Gastroesophageal sphincter (tissue), 4 donors: Measurements from ENCODE around the gene MARCKSL1. TPM values are rescaled to one million over a fixed set of nuclear protein-coding genes. Genes with fewer than 3 reads are reported as not detected.

Experiments used
- ATAC-seq: fragments of 150-250 bp; one replicate; pipeline ENCODE4 v1.9.1; 2016; ENCODE audit warnings: mild to moderate bottlenecking, moderate library complexity
- H3K27ac ChIP-seq, 4 donors: fragments of 200-600 bp; sonication (generic) in 3 of 4; 1 replicate in 3 of 4; 2 replicates in 1 of 4; pipeline ENCODE4 v1.5.1; 2016 to 2019
- H3K27me3 ChIP-seq: fragments of 200-600 bp; sonication (generic); one replicate; pipeline ENCODE4 v1.5.1; 2019
- H3K36me3 ChIP-seq, 2 donors: fragments of 200-600 bp; sonication (generic); one replicate each; pipeline ENCODE4 v1.5.1; 2019; ENCODE audit warnings: control low read depth in 1 of 2
- H3K4me1 ChIP-seq, 3 donors: fragments of 200-600 bp; sonication (generic); 1 replicate in 2 of 3; 2 replicates in 1 of 3; pipeline ENCODE4 v1.5.1; 2016 to 2019; ENCODE audit warnings: control low read depth in 2 of 3
- H3K4me3 ChIP-seq, 2 donors: fragments of 200-600 bp; sonication (generic); one replicate each; pipeline ENCODE4 v1.5.1; 2019; ENCODE audit warnings: mild to moderate bottlenecking in 1 of 2, moderate library complexity in 1 of 2
- H3K9me3 ChIP-seq, 3 donors: fragments of 200-600 bp; sonication (generic); one replicate each; pipeline ENCODE4 v1.5.1; 2017 to 2019; ENCODE audit warnings: control low read depth in 2 of 3
- CTCF ChIP-seq, 4 experiments: fragments of 200-600 bp in 2 of 4; fragments of 450-650 bp in 2 of 4; sonication (generic) in 1 of 4; IDR thresholded peaks; one replicate each; pipeline ENCODE4 v1.5.1; 2017 to 2019; ENCODE audit warnings: antibody characterized with exemption in 4 of 4, mild to moderate bottlenecking in 2 of 4, moderate library complexity in 2 of 4
- EP300 ChIP-seq: sonication (generic); formaldehyde crosslinking; IDR thresholded peaks from one replicate; pipeline ENCODE4 v1.6.1; 2017; ENCODE audit warnings: antibody characterized with exemption, mild to moderate bottlenecking
- POLR2A ChIP-seq, 2 donors: fragments of 450-650 bp; IDR thresholded peaks; one replicate each; pipeline ENCODE4 v1.6.1; 2017; ENCODE audit warnings: antibody characterized with exemption in 2 of 2, mild to moderate bottlenecking in 2 of 2, moderate library complexity in 1 of 2
- POLR2AphosphoS5 ChIP-seq: sonication (generic); formaldehyde crosslinking; IDR thresholded peaks from one replicate; pipeline ENCODE4 v1.6.1; 2017; ENCODE audit warnings: antibody characterized with exemption
- WGBS, 2 donors: methylation state at CpG; one replicate each; pipeline ENCODE4 v1.1.5; 2018; ENCODE audit warnings: low coverage in 1 of 2; 5-methylcytosine and 5-hydroxymethylcytosine counted together
- total RNA-seq, 4 donors: library from RNA; depleted of rRNA; stranded (reverse); fragments of >200 nt; gene quantifications; one replicate each; pipeline ENCODE4 v1.1.0, GENCODE V29; 2016

MARCKSL1 gene
- total RNA-seq, 4 donors from 2014 or later, result 4.0 to 9.0 (median 7.4) TPM

- Histone ChIP-seq H3K27ac (no peak overlapping the region), H3K36me3 (no peaks in the 10 kb centered on the region), H3K4me3 (no peak overlapping the region), H3K27me3 (no peaks in the 10 kb centered on the region), H3K4me1 (peaks cover 0 to 10% (median 0%) of the 10 kb centered on the region in 3 donors), H3K9me3 (no peaks in the 10 kb centered on the region)
- ATAC-seq, result no peak
- 97% methylated on average over 7 of the region's 10 CpGs; no CpG with 5 or more reads in 1 of the 2 donors for WGBS, 2 donors
- TF ChIP-seq CTCF (IDR thresholded peaks at IDR 0.05), result no peak
- TF ChIP-seq EP300, result no peak
- TF ChIP-seq POLR2A (IDR thresholded peaks at IDR 0.05), result no peak
- no peak for TF ChIP-seq POLR2AphosphoS5
These were observed 6.7 kb upstream of the MARCKSL1 start for GRCh38 chr1:32342704-32343103.

- no peak overlapping the region for H3K27ac ChIP-seq
- H3K4me1 ChIP-seq, result peaks cover 0 to 17% (median 2%) of the 10 kb centered on the region in 3 donors
- TF ChIP-seq POLR2A (IDR thresholded peaks at IDR 0.05), result no peak
- TF ChIP-seq POLR2AphosphoS5, result no peak
- TF ChIP-seq EP300, result no peak
- no peak for TF ChIP-seq CTCF (IDR thresholded peaks at IDR 0.05)
- H3K4me3 ChIP-seq, result no peak overlapping the region
- ATAC-seq, result no peak
- 77 to 86% methylated on average over 2 to 3 of the region's 5 CpGs for WGBS, 2 donors
- no peaks in the 10 kb centered on the region for H3K9me3 ChIP-seq
- H3K27me3 ChIP-seq, result no peaks in the 10 kb centered on the region
- H3K36me3 ChIP-seq, result no peaks in the 10 kb centered on the region
These were observed 5.9 kb upstream of the MARCKSL1 start for GRCh38 chr1:32341971-32342370.

GRCh38 chr1:32341186-32341757, 5.2 kb upstream of the MARCKSL1 start:
- Histone ChIP-seq H3K27ac (no peak overlapping the region), H3K9me3 (no peaks in the 10 kb centered on the region), H3K36me3 (no peaks in the 10 kb centered on the region), H3K4me1 (peaks cover 0 to 24% (median 9%) of the 10 kb centered on the region in 3 donors), H3K4me3 (no peak overlapping the region), H3K27me3 (no peaks in the 10 kb centered on the region)
- 78 to 95% methylated on average over 7 to 9 of the region's 11 CpGs for WGBS, 2 donors
- TF ChIP-seq POLR2AphosphoS5 (no peak), CTCF (IDR thresholded peaks at IDR 0.05) (no peak), EP300 (no peak), POLR2A (IDR thresholded peaks at IDR 0.05) (no peak)
- ATAC-seq, result no peak

- 67 to 86% methylated on average over 1 to 2 of the region's 5 CpGs for WGBS, 2 donors
These were observed 3.4 kb upstream of the MARCKSL1 start for GRCh38 chr1:32339363-32339978.

More at GRCh38 chr1:32339363-32339978, 3.4 kb upstream of the MARCKSL1 start:
- Histone ChIP-seq H3K27me3 (no peaks in the 10 kb centered on the region), H3K4me1 (peaks cover 0 to 42% (median 17%) of the 10 kb centered on the region in 3 donors), H3K27ac (no peak overlapping the region), H3K4me3 (no peak overlapping the region), H3K36me3 (no peaks in the 10 kb centered on the region), H3K9me3 (no peaks in the 10 kb centered on the region)
- TF ChIP-seq EP300 (no peak), POLR2A (IDR thresholded peaks at IDR 0.05) (no peak), CTCF (IDR thresholded peaks at IDR 0.05) (no peak), POLR2AphosphoS5 (no peak)
- no peak for ATAC-seq
